Thyroid gland (tissue), 4 donors: ENCODE data around the gene FHIP2A.

Experiments
- POLR2A ChIP-seq, 2 donors: fragments of 450-650 bp; IDR thresholded peaks; one replicate each; pipeline ENCODE4 v1.6.1; 2017; ENCODE audit warnings: antibody characterized with exemption in 2 of 2, mild to moderate bottlenecking in 2 of 2, moderate library complexity in 1 of 2
- TF ChIP-seq, protein P1 (sequence below), 6 experiments: fragments of 200-600 bp in 3 of 6; fragments of 450-650 bp in 3 of 6; sonication (generic) in 3 of 6; IDR thresholded peaks; one replicate each; pipeline ENCODE4 v1.5.1; 2016 to 2019; ENCODE audit warnings: antibody characterized with exemption in 6 of 6, mild to moderate bottlenecking in 2 of 6, inconsistent platforms in 1 of 6, moderate library complexity in 1 of 6

DNA sequence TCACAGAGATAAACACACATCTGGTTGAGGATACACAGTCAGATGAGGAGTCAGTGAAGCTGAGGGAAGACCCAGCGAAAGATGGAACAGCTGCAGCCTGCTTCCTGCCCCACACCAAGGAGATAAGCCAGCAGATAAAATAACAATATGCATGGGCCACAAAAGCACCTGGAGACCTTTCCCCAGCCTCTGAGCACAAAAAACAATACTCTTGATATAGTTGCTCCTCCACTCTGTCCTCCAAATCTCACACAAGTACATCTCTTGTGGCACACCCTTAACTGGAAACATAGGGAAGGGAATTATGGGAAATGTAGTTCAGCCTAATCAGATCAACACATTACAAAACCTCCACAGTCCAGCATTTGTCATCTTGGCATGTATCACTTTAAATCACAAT lies 9.7 kb upstream of the FHIP2A start:
- TF ChIP-seq, protein P1, sequence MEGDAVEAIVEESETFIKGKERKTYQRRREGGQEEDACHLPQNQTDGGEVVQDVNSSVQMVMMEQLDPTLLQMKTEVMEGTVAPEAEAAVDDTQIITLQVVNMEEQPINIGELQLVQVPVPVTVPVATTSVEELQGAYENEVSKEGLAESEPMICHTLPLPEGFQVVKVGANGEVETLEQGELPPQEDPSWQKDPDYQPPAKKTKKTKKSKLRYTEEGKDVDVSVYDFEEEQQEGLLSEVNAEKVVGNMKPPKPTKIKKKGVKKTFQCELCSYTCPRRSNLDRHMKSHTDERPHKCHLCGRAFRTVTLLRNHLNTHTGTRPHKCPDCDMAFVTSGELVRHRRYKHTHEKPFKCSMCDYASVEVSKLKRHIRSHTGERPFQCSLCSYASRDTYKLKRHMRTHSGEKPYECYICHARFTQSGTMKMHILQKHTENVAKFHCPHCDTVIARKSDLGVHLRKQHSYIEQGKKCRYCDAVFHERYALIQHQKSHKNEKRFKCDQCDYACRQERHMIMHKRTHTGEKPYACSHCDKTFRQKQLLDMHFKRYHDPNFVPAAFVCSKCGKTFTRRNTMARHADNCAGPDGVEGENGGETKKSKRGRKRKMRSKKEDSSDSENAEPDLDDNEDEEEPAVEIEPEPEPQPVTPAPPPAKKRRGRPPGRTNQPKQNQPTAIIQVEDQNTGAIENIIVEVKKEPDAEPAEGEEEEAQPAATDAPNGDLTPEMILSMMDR (IDR thresholded peaks at IDR 0.05) = no peak
- TF ChIP-seq POLR2A (IDR thresholded peaks at IDR 0.05) = no peak
